ENCODE results near the gene MT1E. TPM values are rescaled to one million over a fixed set of nuclear protein-coding genes. Genes with fewer than 3 reads are reported as not detected.

Gene MT1E
- total and polyA plus RNA-seq, 2 of the 13 experiments (the other 11 are each of a cell fraction or from before 2014, with no cell fraction given), result 110 to 1,072 TPM

- TF ChIP-seq ZNF10 (CRISPR knock-in tag; IDR thresholded peaks at IDR 0.05; ENCODE audit: borderline replicate concordance, low read depth) (no peak), ZNF597 (CRISPR knock-in tag; IDR thresholded peaks at IDR 0.05) (no peak), SIX4 (CRISPR knock-in tag; IDR thresholded peaks at IDR 0.05) (no peak), HNRNPUL1 (IDR thresholded peaks at IDR 0.05; ENCODE audit: low read depth, low read length) (no peak), GATAD2A (CRISPR knock-in tag; IDR thresholded peaks at IDR 0.05) (no peak), ZNF224 (CRISPR knock-in tag; IDR thresholded peaks at IDR 0.05) (0 out of 2 replicates have a peak, but pooled peaks have one; percentile 22), KLF11 (CRISPR knock-in tag; IDR thresholded peaks at IDR 0.05) (no peak), ZNF605 (CRISPR knock-in tag; IDR thresholded peaks at IDR 0.05) (no peak), ZNF124 (CRISPR knock-in tag; IDR thresholded peaks at IDR 0.05) (0 out of 2 replicates have a peak, but pooled peaks have one; percentile 16), NFKB2 (CRISPR knock-in tag; IDR thresholded peaks at IDR 0.05; ENCODE audit: borderline replicate concordance) (peak; percentile 68; the same call in 1 of the 2 replicates), ZNF263 (CRISPR knock-in tag; IDR thresholded peaks at IDR 0.05) (no peak), KDM4B (CRISPR knock-in tag; IDR thresholded peaks at IDR 0.05) (no peak), SPEN (CRISPR knock-in tag; IDR thresholded peaks at IDR 0.05; ENCODE audit: low read depth) (peak; percentile 69), AHDC1 (CRISPR knock-in tag; IDR thresholded peaks at IDR 0.05; ENCODE audit: borderline replicate concordance) (no peak), ADNP (CRISPR knock-in tag; IDR thresholded peaks at IDR 0.05) (no peak), ZNF558 (CRISPR knock-in tag; IDR thresholded peaks at IDR 0.05; ENCODE audit: borderline replicate concordance) (no peak), GMEB2 (CRISPR knock-in tag; IDR thresholded peaks at IDR 0.05; ENCODE audit: low read depth) (no peak), SP4 (CRISPR knock-in tag; IDR thresholded peaks at IDR 0.05) (peak; percentile 30; the same call in 1 of the 2 replicates), ATF6 (CRISPR knock-in tag; conservative IDR thresholded peaks at IDR 0.05) (no peak), ZFP36L2 (CRISPR knock-in tag; IDR thresholded peaks at IDR 0.05) (no peak)
Observed at GRCh38 chr16:56667581-56668571, 42.3 kb downstream of the MT1E start, which contains the start of gene MT1G (continued).

Data from HepG2 (cell line).